Measurements from ENCODE around the gene SAMHD1. TPM values are rescaled to one million over a fixed set of nuclear protein-coding genes. Genes with fewer than 3 reads are reported as not detected.

Gene SAMHD1
- total and polyA plus RNA-seq, 9 of the 15 experiments (the other 6 are each of a cell fraction or from before 2014, with no cell fraction given): 6.8 to 20.4 (median 14.8) TPM

GRCh38 chr20:36886859-36887751 lies 64.4 kb downstream of the SAMHD1 start (continued):
- no peak for TF ChIP-seq ATF2 (CRISPR knock-in tag; IDR thresholded peaks at IDR 0.05)
- peak in 1 of 2 experiments; percentile 54; a peak in 2 of 4 replicates for TF ChIP-seq RCOR1 (IDR thresholded peaks at IDR 0.05; ENCODE audit: borderline replicate concordance in 1 of 2, low read depth in 2 of 2, low read length in 2 of 2)
- no peak for TF ChIP-seq RBM39 (optimal IDR thresholded peaks at IDR 0.05; ENCODE audit: low read depth, low read length)
- no peak for TF ChIP-seq TCFL5 (CRISPR knock-in tag; conservative IDR thresholded peaks at IDR 0.05)
- TF ChIP-seq NFYB (IDR thresholded peaks at IDR 0.05; ENCODE audit: extremely low read depth, insufficient read length): no peak
- peak; percentile 64; the same call in 1 of the 2 replicates for TF ChIP-seq TFAP4 (CRISPR knock-in tag; IDR thresholded peaks at IDR 0.05; ENCODE audit: borderline replicate concordance)
- TF ChIP-seq L3MBTL2 (IDR thresholded peaks at IDR 0.05): peak; percentile 40; the same call in 1 of the 2 replicates
- no peak for TF ChIP-seq PCBP1 (IDR thresholded peaks at IDR 0.05; ENCODE audit: low read depth, low read length, poor library complexity, severe bottlenecking)
- no peak for TF ChIP-seq FUS (optimal IDR thresholded peaks at IDR 0.05; ENCODE audit: low read depth, low read length)
- TF ChIP-seq HDAC1 (IDR thresholded peaks at IDR 0.05): no peak
- TF ChIP-seq ZBTB17 (CRISPR knock-in tag; IDR thresholded peaks at IDR 0.05): no peak
- TF ChIP-seq MAZ (CRISPR knock-in tag; conservative IDR thresholded peaks at IDR 0.05 in 1 of 2, IDR thresholded peaks at IDR 0.05 in 1 of 2): peak; percentile 38 to 46; a peak in 1 of 4 replicates
- TF ChIP-seq BCLAF1 (IDR thresholded peaks at IDR 0.05; ENCODE audit: borderline replicate concordance in 1 of 2, control insufficient read depth in 1 of 2, low read depth in 2 of 2, low read length in 1 of 2): no peak
- TF ChIP-seq ZNF785 (CRISPR knock-in tag; IDR thresholded peaks at IDR 0.05): no peak
- TF ChIP-seq ZNF3 (CRISPR knock-in tag; IDR thresholded peaks at IDR 0.05): no peak
- TF ChIP-seq TSC22D4 (tag; IDR thresholded peaks at IDR 0.05): no peak
- peak; percentile 71; the same call in 1 of the 2 replicates for TF ChIP-seq CTBP1 (IDR thresholded peaks at IDR 0.05; ENCODE audit: borderline replicate concordance)
- TF ChIP-seq THAP12 (CRISPR knock-in tag; IDR thresholded peaks at IDR 0.05): no peak

Measured in K562 (cell line).